HepG2 (cell line): ENCODE results near the gene KRTAP10-4. TPM values are rescaled to one million over a fixed set of nuclear protein-coding genes. Genes with fewer than 3 reads are reported as not detected.

Experiments used
- ARNT ChIP-seq: fragments of 450-650 bp; IDR thresholded peaks from 2 replicates; pipeline ENCODE4 v1.6.1; 2017
- DNMT3B ChIP-seq: conservative IDR thresholded peaks from 2 replicates; pipeline ENCODE4 v1.6.1; 2016; ENCODE audit warnings: missing biosample characterization, control low read depth
- FOXC1 ChIP-seq: sonication (generic); formaldehyde crosslinking; IDR thresholded peaks from 2 replicates; pipeline ENCODE4 v1.8.0; 2022; ENCODE audit warnings: mild to moderate bottlenecking, missing genetic modification reagents, borderline replicate concordance
- GPN1 ChIP-seq: sonication (generic); formaldehyde crosslinking; IDR thresholded peaks from 2 replicates; pipeline ENCODE4 v1.5.1; 2020; ENCODE audit warnings: missing genetic modification reagents, borderline replicate concordance
- HES4 ChIP-seq: sonication (generic); formaldehyde crosslinking; IDR thresholded peaks from 2 replicates; pipeline ENCODE4 v1.9.0; 2021; ENCODE audit warnings: mild to moderate bottlenecking, missing genetic modification reagents, borderline replicate concordance
- ISL2 ChIP-seq: sonication (generic); formaldehyde crosslinking; IDR thresholded peaks from 2 replicates; pipeline ENCODE4 v1.5.0; 2020; ENCODE audit warnings: missing genetic modification reagents
- MEF2D ChIP-seq: sonication (generic); formaldehyde crosslinking; IDR thresholded peaks from 2 replicates; pipeline ENCODE4 v1.5.1; 2020; ENCODE audit warnings: mild to moderate bottlenecking, missing genetic modification reagents
- NFE2L1 ChIP-seq: sonication (generic); formaldehyde crosslinking; IDR thresholded peaks from 2 replicates; pipeline ENCODE4 v1.4.0; 2020; ENCODE audit warnings: missing genetic modification reagents, mild to moderate bottlenecking, borderline replicate concordance
- NR3C1 ChIP-seq: sonication (generic); formaldehyde crosslinking; IDR thresholded peaks from 2 replicates; pipeline ENCODE4 v1.4.0; 2020; ENCODE audit warnings: missing genetic modification reagents
- POLR2AphosphoS2 ChIP-seq: IDR thresholded peaks from 2 replicates; pipeline ENCODE4 v1.6.1; 2011; ENCODE audit warnings: low read depth, low read length, improper control_type of control experiment
- POLR2G ChIP-seq: fragments of 200-400 bp; formaldehyde crosslinking; IDR thresholded peaks from 2 replicates; pipeline ENCODE4 v1.6.1; 2018; ENCODE audit warnings: mild to moderate bottlenecking, low read depth, low read length, moderate library complexity
- SKI ChIP-seq: fragments of 450-650 bp; IDR thresholded peaks from one replicate; pipeline ENCODE4 v1.6.1; 2018; ENCODE audit warnings: mild to moderate bottlenecking; ENCODE audit not compliant: partially characterized antibody
- SRSF1 ChIP-seq: fragments of 200-400 bp; formaldehyde crosslinking; optimal IDR thresholded peaks from 2 replicates; pipeline ENCODE3; 2017; ENCODE audit warnings: mild to moderate bottlenecking, low read depth, low read length, moderate library complexity
- THYN1 ChIP-seq: sonication (generic); formaldehyde crosslinking; IDR thresholded peaks from 2 replicates; pipeline ENCODE4 v1.8.1; 2023; ENCODE audit warnings: low read depth, mild to moderate bottlenecking, moderate library complexity, missing genetic modification reagents, borderline replicate concordance
- ZBTB20 ChIP-seq: sonication (generic); formaldehyde crosslinking; IDR thresholded peaks from 2 replicates; pipeline ENCODE4 v1.8.1; 2023; ENCODE audit warnings: missing genetic modification reagents, low read depth, mild to moderate bottlenecking, borderline replicate concordance
- ZFP36L1 ChIP-seq: sonication (generic); formaldehyde crosslinking; IDR thresholded peaks from 2 replicates; pipeline ENCODE4 v1.8.0; 2022; ENCODE audit warnings: mild to moderate bottlenecking, missing genetic modification reagents, moderate library complexity
- ZNF124 ChIP-seq: sonication (generic); formaldehyde crosslinking; IDR thresholded peaks from 2 replicates; pipeline ENCODE4 v1.4.0; 2020; ENCODE audit warnings: missing genetic modification reagents
- ZNF460 ChIP-seq: sonication (generic); formaldehyde crosslinking; IDR thresholded peaks from 2 replicates; pipeline ENCODE4 v1.5.1; 2020; ENCODE audit warnings: missing genetic modification reagents, mild to moderate bottlenecking, borderline replicate concordance
- ZNF549 ChIP-seq: sonication (generic); formaldehyde crosslinking; IDR thresholded peaks from 2 replicates; pipeline ENCODE4 v1.5.0; 2020; ENCODE audit warnings: missing genetic modification reagents
- ZNF7 ChIP-seq: IDR thresholded peaks from 2 replicates; pipeline ENCODE4 v1.6.1; 2016; ENCODE audit warnings: missing biosample characterization, missing genetic modification reagents
- ZNF709 ChIP-seq: sonication (generic); formaldehyde crosslinking; IDR thresholded peaks from 2 replicates; pipeline ENCODE4 v1.5.0; 2020; ENCODE audit warnings: mild to moderate bottlenecking, missing genetic modification reagents
- ZNF761 ChIP-seq: sonication (generic); formaldehyde crosslinking; conservative IDR thresholded peaks from 2 replicates; pipeline ENCODE4 v1.4.0; 2020; ENCODE audit warnings: mild to moderate bottlenecking, missing genetic modification reagents
- polyA plus RNA-seq, 8 experiments: library from polyadenylated mRNA; depleted of rRNA in 3 of 8; stranded (reverse) in 7 of 8; unstranded in 1 of 8; fragments of >200 nt; fragmentation: Illumina TruSeq in 4 of 8; extraction: Trizol in 4 of 8; gene quantifications; 2 replicates each; pipeline versions ENCODE4 v1.2.1 to v1.2.3, GENCODE V29; 2011 to 2016; ENCODE audit warnings: low read depth in 4 of 8, missing spikeins in 1 of 8, mixed read lengths in 1 of 8; ENCODE audit not compliant: insufficient read depth in 1 of 8
- total RNA-seq, 5 experiments: library from RNA; depleted of rRNA; stranded (reverse); fragments of >200 nt; fragmentation: Illumina TruSeq; extraction: Trizol; gene quantifications; 2 replicates each; pipeline ENCODE4 v1.2.3, GENCODE V29; 2016; ENCODE audit warnings: low read depth in 1 of 5
- TF ChIP-seq, protein P1 (sequence below), 2 experiments: fragments of 450-650 bp in 1 of 2; sonication (generic) in 1 of 2; formaldehyde crosslinking; IDR thresholded peaks; 2 replicates each; pipeline versions ENCODE4 v1.5.0 to v1.8.0; 2020 to 2022; ENCODE audit warnings: mild to moderate bottlenecking in 1 of 2, missing genetic modification reagents in 1 of 2
- TF ChIP-seq, protein P2 (sequence below): IDR thresholded peaks from 2 replicates; pipeline ENCODE4 v1.6.1; 2016; ENCODE audit warnings: missing compliant biosample characterization, missing genetic modification reagents, borderline replicate concordance
- TF ChIP-seq, protein P3 (sequence below): sonication (generic); formaldehyde crosslinking; IDR thresholded peaks from 2 replicates; pipeline ENCODE4 v1.9.0; 2022; ENCODE audit warnings: low read depth, missing genetic modification reagents
- TF ChIP-seq, protein P4 (sequence below): sonication (generic); formaldehyde crosslinking; IDR thresholded peaks from 2 replicates; pipeline ENCODE4 v1.4.0; 2020; ENCODE audit warnings: missing genetic modification reagents, borderline replicate concordance

KRTAP10-4 gene
- total and polyA plus RNA-seq, 2 of the 13 experiments (the other 11 are each of a cell fraction or from before 2014, with no cell fraction given) = not detected

DNA sequence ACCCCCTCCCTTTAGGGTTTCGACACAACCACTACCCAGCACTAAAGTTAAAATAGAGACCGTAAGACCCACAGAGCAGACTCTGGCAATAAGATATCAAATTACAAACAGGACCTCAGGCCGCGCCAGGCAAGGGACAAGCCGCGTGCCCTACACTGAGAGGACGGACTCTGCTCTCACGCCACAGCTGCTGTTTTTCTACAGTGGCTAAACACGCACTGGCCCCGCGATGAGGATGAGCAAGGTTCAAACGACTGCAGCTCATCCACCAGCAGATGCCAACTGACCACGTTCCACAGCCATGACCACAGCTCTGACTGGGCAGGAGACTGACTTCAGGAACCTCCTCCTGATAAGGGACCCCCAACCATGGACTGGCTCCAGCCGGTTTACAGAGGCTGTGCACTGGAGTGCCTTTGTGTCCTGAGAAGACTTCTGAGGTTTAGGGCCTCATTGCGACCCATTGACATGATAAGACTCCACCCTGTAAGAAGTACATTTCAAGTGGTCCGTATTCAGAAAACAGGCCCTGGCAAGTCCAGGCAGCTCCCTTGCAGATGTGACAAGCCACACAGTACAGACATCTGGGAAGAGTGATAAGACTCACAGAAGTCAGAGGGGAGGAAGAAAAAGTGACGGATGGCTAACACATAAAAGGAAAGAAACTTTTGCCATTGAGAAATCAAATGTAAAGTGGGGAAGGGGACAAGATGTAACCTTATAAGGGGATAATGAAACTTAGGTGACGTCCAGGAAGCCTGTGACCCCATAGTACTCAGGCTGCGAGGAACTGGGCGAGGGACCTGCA lies 20.3 kb downstream of the KRTAP10-4 start (continued):
- TF ChIP-seq, protein P1, sequence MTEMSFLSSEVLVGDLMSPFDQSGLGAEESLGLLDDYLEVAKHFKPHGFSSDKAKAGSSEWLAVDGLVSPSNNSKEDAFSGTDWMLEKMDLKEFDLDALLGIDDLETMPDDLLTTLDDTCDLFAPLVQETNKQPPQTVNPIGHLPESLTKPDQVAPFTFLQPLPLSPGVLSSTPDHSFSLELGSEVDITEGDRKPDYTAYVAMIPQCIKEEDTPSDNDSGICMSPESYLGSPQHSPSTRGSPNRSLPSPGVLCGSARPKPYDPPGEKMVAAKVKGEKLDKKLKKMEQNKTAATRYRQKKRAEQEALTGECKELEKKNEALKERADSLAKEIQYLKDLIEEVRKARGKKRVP (CRISPR knock-in tag; IDR thresholded peaks at IDR 0.05) = peak in 1 of 2 experiments; percentile 54; a peak in 1 of 4 replicates
- TF ChIP-seq SRSF1 (no peak), MEF2D (peak; percentile 89), SKI (peak; percentile 73), ISL2 (CRISPR knock-in tag) (peak; percentile 51), ZNF7 (CRISPR knock-in tag) (no peak), ZNF460 (CRISPR knock-in tag) (peak; percentile 41; the same call in 1 of the 2 replicates), ZNF124 (CRISPR knock-in tag) (no peak), POLR2G (no peak), DNMT3B (CRISPR knock-in tag) (no peak), NR3C1 (CRISPR knock-in tag) (no peak), ZNF549 (CRISPR knock-in tag) (peak; percentile 81; the same call in 1 of the 2 replicates), THYN1 (CRISPR knock-in tag) (no peak), GPN1 (CRISPR knock-in tag) (no peak), ZBTB20 (peak; percentile 60; the same call in 1 of the 2 replicates), FOXC1 (CRISPR knock-in tag) (peak; percentile 67; the same call in 1 of the 2 replicates), ZNF761 (peak; percentile 88; the same call in 1 of the 2 replicates), ARNT (no peak), ZFP36L1 (CRISPR knock-in tag) (peak; percentile 83), POLR2AphosphoS2 (no peak), HES4 (peak; percentile 66), ZNF709 (peak; percentile 74; the same call in 1 of the 2 replicates), NFE2L1 (no peak)
- TF ChIP-seq, protein P2, sequence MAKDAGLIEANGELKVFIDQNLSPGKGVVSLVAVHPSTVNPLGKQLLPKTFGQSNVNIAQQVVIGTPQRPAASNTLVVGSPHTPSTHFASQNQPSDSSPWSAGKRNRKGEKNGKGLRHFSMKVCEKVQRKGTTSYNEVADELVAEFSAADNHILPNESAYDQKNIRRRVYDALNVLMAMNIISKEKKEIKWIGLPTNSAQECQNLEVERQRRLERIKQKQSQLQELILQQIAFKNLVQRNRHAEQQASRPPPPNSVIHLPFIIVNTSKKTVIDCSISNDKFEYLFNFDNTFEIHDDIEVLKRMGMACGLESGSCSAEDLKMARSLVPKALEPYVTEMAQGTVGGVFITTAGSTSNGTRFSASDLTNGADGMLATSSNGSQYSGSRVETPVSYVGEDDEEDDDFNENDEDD (CRISPR knock-in tag) = peak; percentile 87
- TF ChIP-seq, protein P3, sequence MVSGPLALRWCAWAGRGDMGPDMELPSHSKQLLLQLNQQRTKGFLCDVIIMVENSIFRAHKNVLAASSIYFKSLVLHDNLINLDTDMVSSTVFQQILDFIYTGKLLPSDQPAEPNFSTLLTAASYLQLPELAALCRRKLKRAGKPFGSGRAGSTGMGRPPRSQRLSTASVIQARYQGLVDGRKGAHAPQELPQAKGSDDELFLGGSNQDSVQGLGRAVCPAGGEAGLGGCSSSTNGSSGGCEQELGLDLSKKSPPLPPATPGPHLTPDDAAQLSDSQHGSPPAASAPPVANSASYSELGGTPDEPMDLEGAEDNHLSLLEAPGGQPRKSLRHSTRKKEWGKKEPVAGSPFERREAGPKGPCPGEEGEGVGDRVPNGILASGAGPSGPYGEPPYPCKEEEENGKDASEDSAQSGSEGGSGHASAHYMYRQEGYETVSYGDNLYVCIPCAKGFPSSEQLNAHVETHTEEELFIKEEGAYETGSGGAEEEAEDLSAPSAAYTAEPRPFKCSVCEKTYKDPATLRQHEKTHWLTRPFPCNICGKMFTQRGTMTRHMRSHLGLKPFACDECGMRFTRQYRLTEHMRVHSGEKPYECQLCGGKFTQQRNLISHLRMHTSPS (CRISPR knock-in tag) = peak; percentile 97
- TF ChIP-seq, protein P4, sequence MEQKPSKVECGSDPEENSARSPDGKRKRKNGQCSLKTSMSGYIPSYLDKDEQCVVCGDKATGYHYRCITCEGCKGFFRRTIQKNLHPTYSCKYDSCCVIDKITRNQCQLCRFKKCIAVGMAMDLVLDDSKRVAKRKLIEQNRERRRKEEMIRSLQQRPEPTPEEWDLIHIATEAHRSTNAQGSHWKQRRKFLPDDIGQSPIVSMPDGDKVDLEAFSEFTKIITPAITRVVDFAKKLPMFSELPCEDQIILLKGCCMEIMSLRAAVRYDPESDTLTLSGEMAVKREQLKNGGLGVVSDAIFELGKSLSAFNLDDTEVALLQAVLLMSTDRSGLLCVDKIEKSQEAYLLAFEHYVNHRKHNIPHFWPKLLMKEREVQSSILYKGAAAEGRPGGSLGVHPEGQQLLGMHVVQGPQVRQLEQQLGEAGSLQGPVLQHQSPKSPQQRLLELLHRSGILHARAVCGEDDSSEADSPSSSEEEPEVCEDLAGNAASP (CRISPR knock-in tag) = peak; percentile 66; the same call in 1 of the 2 replicates
